ENCODE data around the gene CES3. TPM values are rescaled to one million over a fixed set of nuclear protein-coding genes. Genes with fewer than 3 reads are reported as not detected.

The CES3 gene
- total RNA-seq, 1 donor from 2014 or later: 1.5 TPM

DNA sequence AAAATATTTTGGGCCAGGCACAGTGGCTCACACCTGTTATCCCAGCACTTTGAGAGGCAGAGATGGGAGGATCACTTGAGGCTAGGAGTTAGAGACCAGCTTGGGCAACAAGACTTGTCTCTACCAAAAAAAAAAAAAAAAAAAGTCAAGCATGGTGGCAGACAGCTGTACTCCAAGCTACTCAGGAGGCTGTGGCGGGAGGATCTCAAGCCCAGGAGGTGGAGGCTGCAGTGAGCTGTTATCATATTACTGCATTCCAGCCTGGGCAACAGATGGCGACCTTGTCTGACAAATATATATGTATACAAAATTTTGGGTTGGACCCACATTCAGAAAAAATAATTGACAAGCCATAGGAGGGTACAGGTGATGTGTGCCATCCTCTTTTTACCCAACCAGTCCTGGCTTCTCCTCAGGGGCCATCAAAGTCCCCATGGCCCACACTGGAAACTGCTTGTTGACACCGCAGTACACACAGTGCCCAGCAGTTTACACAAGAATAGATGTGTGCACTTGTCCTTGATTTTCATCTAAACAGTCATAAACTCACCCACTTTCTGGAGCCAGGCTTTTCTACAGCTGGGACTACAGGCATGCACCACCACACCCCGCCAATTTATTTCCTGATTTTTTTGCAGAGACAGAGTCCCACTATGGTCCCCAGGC, 24.0 kb upstream of the CES3 start:
- H3K9ac ChIP-seq (ENCODE audit: low read length): no peak overlapping the region
- Mint-ChIP-seq H3K27ac (ENCODE audit: unreplicated experiment) (no peak overlapping the region), H3K27me3 (ENCODE audit: low read depth, unreplicated experiment) (no peaks in the 10 kb centered on the region), H3K4me3 (ENCODE audit: unreplicated experiment) (peak overlapping the region; percentile 66), H3K4me1 (ENCODE audit: low read depth, unreplicated experiment) (peaks cover 13% of the 10 kb centered on the region), H3K36me3 (ENCODE audit: low read depth, unreplicated experiment) (peaks cover 33% of the 10 kb centered on the region), H3K9me3 (ENCODE audit: unreplicated experiment) (no peaks in the 10 kb centered on the region)
- no peak overlapping the region for H3K27ac ChIP-seq (ENCODE audit: low read depth, low read length)
- H4K20me1 ChIP-seq (ENCODE audit: insufficient read depth, low read length): peaks cover 82% of the 10 kb centered on the region
- DNase-seq (ENCODE audit: low read depth) (no peak), FAIRE-seq (no peak)
- H3K36me3 ChIP-seq (ENCODE audit: insufficient read depth, low read length): peaks cover 6% of the 10 kb centered on the region
- peaks cover 19% of the 10 kb centered on the region for H3K4me1 ChIP-seq (ENCODE audit: insufficient read depth, low read length)
- no peaks in the 10 kb centered on the region for H3K9me3 ChIP-seq (ENCODE audit: insufficient read depth, low read depth, low read length)
- TF ChIP-seq, protein P1, sequence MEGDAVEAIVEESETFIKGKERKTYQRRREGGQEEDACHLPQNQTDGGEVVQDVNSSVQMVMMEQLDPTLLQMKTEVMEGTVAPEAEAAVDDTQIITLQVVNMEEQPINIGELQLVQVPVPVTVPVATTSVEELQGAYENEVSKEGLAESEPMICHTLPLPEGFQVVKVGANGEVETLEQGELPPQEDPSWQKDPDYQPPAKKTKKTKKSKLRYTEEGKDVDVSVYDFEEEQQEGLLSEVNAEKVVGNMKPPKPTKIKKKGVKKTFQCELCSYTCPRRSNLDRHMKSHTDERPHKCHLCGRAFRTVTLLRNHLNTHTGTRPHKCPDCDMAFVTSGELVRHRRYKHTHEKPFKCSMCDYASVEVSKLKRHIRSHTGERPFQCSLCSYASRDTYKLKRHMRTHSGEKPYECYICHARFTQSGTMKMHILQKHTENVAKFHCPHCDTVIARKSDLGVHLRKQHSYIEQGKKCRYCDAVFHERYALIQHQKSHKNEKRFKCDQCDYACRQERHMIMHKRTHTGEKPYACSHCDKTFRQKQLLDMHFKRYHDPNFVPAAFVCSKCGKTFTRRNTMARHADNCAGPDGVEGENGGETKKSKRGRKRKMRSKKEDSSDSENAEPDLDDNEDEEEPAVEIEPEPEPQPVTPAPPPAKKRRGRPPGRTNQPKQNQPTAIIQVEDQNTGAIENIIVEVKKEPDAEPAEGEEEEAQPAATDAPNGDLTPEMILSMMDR (IDR thresholded peaks at IDR 0.05; ENCODE audit: insufficient read depth, low read depth, low read length): no peak
- TF ChIP-seq EZH2 (IDR thresholded peaks at IDR 0.05; ENCODE audit: insufficient read depth, low read length): no peak
- no peak overlapping the region for H2AFZ ChIP-seq (ENCODE audit: low read depth, low read length)
- no peak overlapping the region for H3K4me3 ChIP-seq (ENCODE audit: insufficient read depth, low read depth, low read length)
- peak overlapping the region; percentile 99 for H3K4me2 ChIP-seq (ENCODE audit: low read length)
- H3K79me2 ChIP-seq (ENCODE audit: insufficient read depth, low read length): peaks cover 52% of the 10 kb centered on the region
- H3K27me3 ChIP-seq (ENCODE audit: insufficient read depth, low read length): no peaks in the 10 kb centered on the region

DNA sequence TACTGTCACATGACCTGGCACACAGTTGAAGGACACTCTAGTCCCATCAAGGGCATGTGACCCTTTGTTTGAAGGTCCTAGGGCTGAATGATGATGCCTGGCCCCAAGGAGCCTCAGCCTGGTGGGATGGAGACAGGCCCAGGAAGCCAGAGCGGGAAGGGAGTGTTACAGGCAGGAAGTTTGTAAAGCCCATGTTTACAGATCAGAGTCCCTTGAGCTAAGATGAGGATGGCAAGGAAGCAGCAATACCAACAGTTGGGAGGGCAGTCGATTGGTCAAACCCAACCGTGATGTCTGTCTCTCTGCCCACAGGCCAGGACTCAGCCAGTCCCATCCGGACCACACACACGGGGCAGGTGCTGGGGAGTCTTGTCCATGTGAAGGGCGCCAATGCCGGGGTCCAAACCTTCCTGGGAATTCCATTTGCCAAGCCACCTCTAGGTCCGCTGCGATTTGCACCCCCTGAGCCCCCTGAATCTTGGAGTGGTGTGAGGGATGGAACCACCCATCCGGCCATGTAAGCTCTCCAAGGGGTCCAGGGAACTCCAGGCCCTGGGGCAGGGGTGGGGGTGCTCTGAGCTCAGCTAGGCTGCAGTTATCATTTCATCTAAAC, 23.2 kb upstream of the CES3 start:
- no peak overlapping the region for H3K4me3 ChIP-seq (ENCODE audit: insufficient read depth, low read depth, low read length)
- H3K4me2 ChIP-seq (ENCODE audit: low read length): no peak overlapping the region
- peaks cover 45% of the 10 kb centered on the region for H3K79me2 ChIP-seq (ENCODE audit: insufficient read depth, low read length)
- H3K36me3 Mint-ChIP-seq (ENCODE audit: low read depth, unreplicated experiment): peaks cover 37% of the 10 kb centered on the region
- H3K9ac ChIP-seq (ENCODE audit: low read length): no peak overlapping the region
- H3K27ac ChIP-seq (ENCODE audit: low read depth, low read length): no peak overlapping the region
- H3K9me3 Mint-ChIP-seq (ENCODE audit: unreplicated experiment): no peaks in the 10 kb centered on the region
- H3K4me3 Mint-ChIP-seq (ENCODE audit: unreplicated experiment): no peak overlapping the region
- FAIRE-seq (no peak), DNase-seq (ENCODE audit: low read depth) (no peak)
- H3K4me1 Mint-ChIP-seq (ENCODE audit: low read depth, unreplicated experiment): peaks cover 13% of the 10 kb centered on the region
- H4K20me1 ChIP-seq (ENCODE audit: insufficient read depth, low read length): peaks cover 74% of the 10 kb centered on the region
- no peaks in the 10 kb centered on the region for H3K27me3 Mint-ChIP-seq (ENCODE audit: low read depth, unreplicated experiment)
- peaks cover 19% of the 10 kb centered on the region for H3K4me1 ChIP-seq (ENCODE audit: insufficient read depth, low read length)
- peaks cover 10% of the 10 kb centered on the region for H3K36me3 ChIP-seq (ENCODE audit: insufficient read depth, low read length)
- peak overlapping the region; percentile 72 for H3K27ac Mint-ChIP-seq (ENCODE audit: unreplicated experiment)
- no peak for TF ChIP-seq EZH2 (IDR thresholded peaks at IDR 0.05; ENCODE audit: insufficient read depth, low read length)
- TF ChIP-seq, protein P1 (IDR thresholded peaks at IDR 0.05; ENCODE audit: insufficient read depth, low read depth, low read length): no peak
- no peaks in the 10 kb centered on the region for H3K9me3 ChIP-seq (ENCODE audit: insufficient read depth, low read depth, low read length)
- no peak overlapping the region for H2AFZ ChIP-seq (ENCODE audit: low read depth, low read length)
- no peaks in the 10 kb centered on the region for H3K27me3 ChIP-seq (ENCODE audit: insufficient read depth, low read length)

DNA sequence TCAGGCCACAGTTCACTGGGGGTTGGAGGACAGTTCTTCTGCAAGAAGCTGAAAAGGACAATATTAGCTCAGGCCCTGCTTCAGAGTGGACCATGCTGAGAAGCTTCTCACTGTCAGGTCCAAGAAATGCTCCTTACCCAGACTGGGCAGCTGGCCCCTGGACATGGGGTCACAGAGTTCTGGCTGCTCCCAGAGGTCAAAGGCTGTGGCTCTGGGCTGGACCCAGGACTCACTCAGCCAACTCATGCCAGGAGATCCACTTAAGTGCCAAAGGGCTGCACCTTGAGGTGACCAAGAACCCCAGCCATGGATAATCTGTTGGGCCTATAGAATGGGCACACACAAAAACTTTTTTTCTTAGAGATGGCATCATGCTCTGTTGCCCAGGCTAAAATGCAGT, 21.7 kb upstream of the CES3 start:
- no peak for DNase-seq (ENCODE audit: low read depth)
- no peaks in the 10 kb centered on the region for H3K9me3 Mint-ChIP-seq (ENCODE audit: unreplicated experiment)
- H3K79me2 ChIP-seq (ENCODE audit: insufficient read depth, low read length): peaks cover 30% of the 10 kb centered on the region
- no peak overlapping the region for H3K4me2 ChIP-seq (ENCODE audit: low read length)
- H3K9me3 ChIP-seq (ENCODE audit: insufficient read depth, low read depth, low read length): no peaks in the 10 kb centered on the region
- no peak overlapping the region for H3K4me3 ChIP-seq (ENCODE audit: insufficient read depth, low read depth, low read length)
- peaks cover 13% of the 10 kb centered on the region for H3K4me1 ChIP-seq (ENCODE audit: insufficient read depth, low read length)
- H3K36me3 Mint-ChIP-seq (ENCODE audit: low read depth, unreplicated experiment): peaks cover 41% of the 10 kb centered on the region
- peaks cover 64% of the 10 kb centered on the region for H4K20me1 ChIP-seq (ENCODE audit: insufficient read depth, low read length)
- H3K36me3 ChIP-seq (ENCODE audit: insufficient read depth, low read length): peaks cover 13% of the 10 kb centered on the region
- H3K27ac ChIP-seq (ENCODE audit: low read depth, low read length): no peak overlapping the region
- H3K4me3 Mint-ChIP-seq (ENCODE audit: unreplicated experiment): no peak overlapping the region
- TF ChIP-seq, protein P1 (IDR thresholded peaks at IDR 0.05; ENCODE audit: insufficient read depth, low read depth, low read length): no peak
- TF ChIP-seq EZH2 (IDR thresholded peaks at IDR 0.05; ENCODE audit: insufficient read depth, low read length): no peak
- no peak overlapping the region for H3K9ac ChIP-seq (ENCODE audit: low read length)
- H2AFZ ChIP-seq (ENCODE audit: low read depth, low read length): no peak overlapping the region
- FAIRE-seq: no peak
- no peaks in the 10 kb centered on the region for H3K27me3 ChIP-seq (ENCODE audit: insufficient read depth, low read length)
- peaks cover 2% of the 10 kb centered on the region for H3K27me3 Mint-ChIP-seq (ENCODE audit: low read depth, unreplicated experiment)
- no peak overlapping the region for H3K27ac Mint-ChIP-seq (ENCODE audit: unreplicated experiment)
- H3K4me1 Mint-ChIP-seq (ENCODE audit: low read depth, unreplicated experiment): peaks cover 6% of the 10 kb centered on the region
